ENCODE measurements around the gene TGFB1I1. TPM values are rescaled to one million over a fixed set of nuclear protein-coding genes. Genes with fewer than 3 reads are reported as not detected.

TGFB1I1 gene
- total and polyA plus RNA-seq, 2 donors (not counting 3 experiments of a cell fraction or from before 2014, with no cell fraction given) = 73.7 to 115 TPM

GRCh38 chr16:31430380-31431052 is 41.4 kb upstream of the TGFB1I1 start:
- Histone ChIP-seq H3K36me3 (ENCODE audit: control insufficient read depth in 2 of 2, extremely low read depth in 1 of 2, insufficient read depth in 2 of 2, low read length in 2 of 2) (no peaks in the 10 kb centered on the region), H3K9ac (replicated peaks; ENCODE audit: extremely low read depth, insufficient read depth, low read length) (no peak overlapping the region), H2AFZ (ENCODE audit: low read depth, low read length) (no peak overlapping the region), H4K20me1 (replicated peaks; ENCODE audit: control insufficient read depth, extremely low read depth, insufficient read depth, low read length) (no peaks in the 10 kb centered on the region), H3K27me3 (ENCODE audit: control insufficient read depth in 2 of 2, insufficient read depth in 2 of 2, low read length in 2 of 2) (peaks cover 4 to 6% of the 10 kb centered on the region in 2 experiments), H3K4me3 (replicated peaks in 1 of 3; ENCODE audit: insufficient read depth in 1 of 3, low read depth in 1 of 3, low read length in 3 of 3) (no peak overlapping the region), H3K79me2 (ENCODE audit: control insufficient read depth, insufficient read depth, low read length) (no peaks in the 10 kb centered on the region), H3K4me2 (ENCODE audit: insufficient read depth, low read length) (no peak overlapping the region), H3K4me1 (ENCODE audit: control insufficient read depth, extremely low read depth, insufficient read depth, low read length) (no peaks in the 10 kb centered on the region), H3K9me1 (replicated peaks; ENCODE audit: control insufficient read depth, extremely low read depth, insufficient read depth, low read length) (no peaks in the 10 kb centered on the region), H3K27ac (ENCODE audit: insufficient read depth, low read depth, low read length) (no peak overlapping the region), H3K9me3 (replicated peaks; ENCODE audit: control insufficient read depth, insufficient read depth, low read length) (no peaks in the 10 kb centered on the region)
- CTCF ChIA-PET = interaction anchor here (1.2 to 3.1 kb wide), 4 partner anchors 9 to 48 kb away, joined by 3 to 14 read pairs (median 7); partner anchors contain the start of gene ZNF843
- no peak for FAIRE-seq
- POLR2A ChIA-PET = no interaction called here
- no TSS peak for BruUV-seq (replicated peaks)
- DNase-seq (ENCODE audit: low read depth, low spot score) = no peak
- dilution Hi-C loops (cut with MboI; ENCODE audit: extremely low pct_ligation_motif_present, low sequenced_read_pairs) = no loop called here
- intact Hi-C loops (cut with micrococcal nuclease) = no loop called here
- TF ChIP-seq EZH2 (IDR thresholded peaks at IDR 0.05; ENCODE audit: borderline replicate concordance, low read depth, low read length, severe bottlenecking) (no peak), MYC (IDR thresholded peaks at IDR 0.05; ENCODE audit: low read depth, low read length) (no peak), POLR2A (IDR thresholded peaks at IDR 0.05; ENCODE audit: low read depth, low read length) (no peak), POLR2AphosphoS5 (IDR thresholded peaks at IDR 0.05; ENCODE audit: insufficient read depth, low read depth, low read length) (no peak), FOS (IDR thresholded peaks at IDR 0.05; ENCODE audit: borderline replicate concordance, insufficient read depth, low read length) (no peak), MAX (IDR thresholded peaks at IDR 0.05; ENCODE audit: insufficient read depth, insufficient read length) (no peak), JUN (IDR thresholded peaks at IDR 0.05; ENCODE audit: borderline replicate concordance, insufficient read depth, insufficient read length, low read depth) (no peak), GATA2 (IDR thresholded peaks at IDR 0.05; ENCODE audit: insufficient read depth, insufficient read length, low read depth, low read length) (no peak), CTCF (IDR thresholded peaks at IDR 0.05; ENCODE audit: extremely low read depth in 1 of 2, insufficient read depth in 1 of 2, low read depth in 1 of 2, low read length in 2 of 2) (no peak)
